ENCODE data around the gene CHRNG.

CHRNG gene

GRCh38 chr2:232581725-232582124, 42.2 kb downstream of the CHRNG start:
- no peak for DNase-seq

DNA sequence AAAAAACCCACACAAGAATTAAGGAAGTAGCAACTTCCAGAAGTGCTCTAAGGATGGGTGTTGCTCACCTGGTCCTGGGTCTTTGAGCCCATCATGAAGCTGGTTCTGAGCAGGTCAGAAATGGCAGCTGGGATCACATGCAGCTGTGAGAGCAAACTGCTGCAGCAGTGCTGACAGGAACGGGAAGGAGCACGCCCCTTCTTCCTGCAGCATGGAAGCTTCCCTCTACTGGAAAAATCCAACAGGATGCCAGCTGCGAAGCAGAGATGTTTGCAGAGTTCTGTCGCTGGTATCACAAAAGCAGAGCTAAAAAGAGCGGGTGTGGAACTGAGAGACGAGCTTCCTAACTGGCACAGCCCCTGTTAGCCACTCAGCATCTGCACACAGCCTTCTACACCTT, 44.7 kb downstream of the CHRNG start:
- no peak for DNase-seq

DNA sequence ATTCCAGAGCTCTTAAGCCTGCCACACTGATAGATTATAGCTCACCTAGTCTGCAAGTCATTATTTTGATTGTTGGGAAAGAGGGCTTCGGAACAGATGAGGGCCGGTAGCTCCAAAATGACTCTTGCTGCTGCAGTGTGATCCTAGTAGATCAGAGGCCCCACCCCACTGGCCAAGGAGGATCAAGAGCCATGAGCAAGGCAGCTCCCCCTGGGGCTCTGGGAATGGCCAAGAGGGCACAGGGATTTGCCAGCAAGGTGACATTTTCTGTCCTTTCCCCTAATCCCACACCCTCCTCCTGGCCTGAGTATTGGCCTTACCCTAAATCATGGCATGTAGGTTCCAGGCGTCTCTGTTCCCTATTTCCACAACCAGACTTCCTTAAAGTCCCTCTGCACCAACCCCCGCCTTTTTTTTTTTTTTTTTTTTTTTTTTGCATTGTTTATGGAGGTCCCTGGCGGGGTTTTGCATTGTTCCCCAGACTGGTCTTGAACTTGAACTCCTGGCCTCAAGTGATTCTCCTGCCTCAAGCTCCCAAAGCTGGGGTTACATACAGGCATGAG, 47.5 kb downstream of the CHRNG start:
- no peak for DNase-seq

GRCh38 chr2:232587512-232587911, 48.0 kb downstream of the CHRNG start:
- no peak for DNase-seq

DNA sequence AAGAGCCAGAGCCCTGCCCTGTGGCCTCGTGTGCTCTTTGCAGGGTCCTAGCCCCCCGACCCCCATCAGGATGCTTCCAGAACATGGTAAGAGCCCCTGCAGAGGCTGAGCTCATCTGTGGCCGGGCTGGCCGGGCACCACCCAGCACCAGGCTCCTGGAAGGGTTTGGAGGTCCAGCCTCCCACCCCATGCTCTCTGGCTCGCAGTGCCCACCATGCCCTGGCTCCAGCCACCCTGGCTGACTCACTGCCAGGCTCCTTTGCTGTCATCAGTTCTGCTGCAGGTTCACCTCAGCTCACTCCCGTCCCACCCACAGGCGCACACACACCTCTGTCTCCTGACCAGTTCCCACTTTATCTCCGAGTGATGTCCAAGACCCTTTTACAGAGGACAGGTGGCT, 48.5 kb downstream of the CHRNG start:
- DNase-seq, result no peak

- no peak for DNase-seq
These were observed 49.4 kb downstream of the CHRNG start for GRCh38 chr2:232588680-232589585.

DNA sequence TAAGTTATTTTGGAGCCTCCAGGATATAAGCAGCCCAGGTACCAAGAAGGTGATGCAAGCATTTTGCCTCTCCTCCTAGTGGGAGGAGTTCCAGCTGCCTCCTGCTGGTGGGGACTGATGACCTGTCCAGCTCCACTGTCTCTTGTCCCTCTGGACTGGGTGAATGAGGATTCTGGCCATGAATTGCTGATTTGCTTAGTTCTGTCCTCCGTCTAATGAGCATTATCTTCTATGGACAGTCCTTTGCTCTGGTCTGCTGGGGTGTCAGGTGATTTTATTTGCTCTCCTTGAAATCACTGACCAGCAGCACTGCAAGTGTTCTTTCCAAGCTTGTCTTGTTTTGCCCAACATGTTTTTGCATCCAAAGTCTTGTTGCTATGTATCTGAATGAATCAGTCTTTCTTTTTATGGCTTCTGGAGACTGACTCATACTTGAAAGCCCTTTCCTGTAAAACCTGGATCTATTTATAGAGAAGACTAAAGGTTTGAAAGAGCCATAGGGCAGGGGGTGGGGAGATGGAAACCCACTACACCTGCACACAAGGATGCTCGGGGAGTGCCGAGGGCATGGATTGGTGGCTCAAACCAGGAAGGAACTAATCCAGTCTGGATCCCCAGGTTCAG, 53.4 kb downstream of the CHRNG start:
- no peak for DNase-seq

GRCh38 chr2:232593982-232594381, 54.5 kb downstream of the CHRNG start:
- DNase-seq, result no peak
